ENCODE measurements around the gene HSD3B7. TPM values are rescaled to one million over a fixed set of nuclear protein-coding genes. Genes with fewer than 3 reads are reported as not detected.
A peak's percentile ranks its signal among the peaks of the same experiment; 100 is the strongest.

HSD3B7 gene
- total RNA-seq, 2 experiments from 2014 or later: 0.45 to 1.3 TPM

GRCh38 chr16:30985401-30986128, 558 bp downstream of the HSD3B7 start:
- Mint-ChIP-seq H3K4me1 (ENCODE audit: low read depth) (no peaks in the 10 kb centered on the region), H3K9me3 (no peaks in the 10 kb centered on the region), H3K36me3 (ENCODE audit: low read depth) (peaks cover 3% of the 10 kb centered on the region), H3K4me3 (no peak overlapping the region), H3K27me3 (no peaks in the 10 kb centered on the region), H3K27ac (no peak overlapping the region)
- ChIA-PET CTCF (interaction anchor here (0.7 to 3.8 kb wide), 36 partner anchors 8 to 883 kb away, joined by 3 to 23 read pairs (median 4); partner anchors contain the start of genes KAT8, ORAI3, VKORC1 and ZNF646), POLR2A (interaction anchor here (0.6 to 1.2 kb wide), 4 partner anchors 9 to 888 kb away, joined by 3 read pairs; partner anchors contain the start of gene ZNF267)
- intact Hi-C loops (cut with micrococcal nuclease): no loop called here
- DNase-seq (no peak), ATAC-seq (peak; percentile 23)
- TF ChIP-seq CTCF (IDR thresholded peaks at IDR 0.05): no peak

- POLR2A ChIA-PET: interaction anchor here (0.6 kb wide), 1 partner anchor 8 kb away, joined by 3 read pairs; no protein-coding TSS in a partner anchor
- H3K36me3 Mint-ChIP-seq (ENCODE audit: low read depth): peaks cover 3% of the 10 kb centered on the region
- DNase-seq: no peak
- CTCF ChIA-PET: interaction anchor here (0.7 to 3.8 kb wide), 20 partner anchors 8 to 882 kb away, joined by 3 to 23 read pairs (median 4); partner anchors contain the start of genes KAT8 and VKORC1
- H3K4me3 Mint-ChIP-seq: no peak overlapping the region
- intact Hi-C loops (cut with micrococcal nuclease): no loop called here
- H3K27ac Mint-ChIP-seq: no peak overlapping the region
- H3K27me3 Mint-ChIP-seq: no peaks in the 10 kb centered on the region
- TF ChIP-seq CTCF (IDR thresholded peaks at IDR 0.05): no peak
- no peaks in the 10 kb centered on the region for H3K9me3 Mint-ChIP-seq
- no peak for ATAC-seq
- H3K4me1 Mint-ChIP-seq (ENCODE audit: low read depth): no peaks in the 10 kb centered on the region
Measured at GRCh38 chr16:30986129-30986991, 1.4 kb downstream of the HSD3B7 start.

- H3K4me3 Mint-ChIP-seq: no peak overlapping the region
- no peak overlapping the region for H3K27ac Mint-ChIP-seq
- DNase-seq (no peak), ATAC-seq (no peak)
- CTCF ChIA-PET: no interaction called here
- H3K36me3 Mint-ChIP-seq (ENCODE audit: low read depth): peaks cover 3% of the 10 kb centered on the region
- no peaks in the 10 kb centered on the region for H3K27me3 Mint-ChIP-seq
- POLR2A ChIA-PET: interaction anchor here (1.3 kb wide), 1 partner anchor 205 kb away, joined by 3 read pairs; no protein-coding TSS in a partner anchor
- H3K4me1 Mint-ChIP-seq (ENCODE audit: low read depth): no peaks in the 10 kb centered on the region
- no peaks in the 10 kb centered on the region for H3K9me3 Mint-ChIP-seq
- intact Hi-C loops (cut with micrococcal nuclease): no loop called here
- no peak for TF ChIP-seq CTCF (IDR thresholded peaks at IDR 0.05)
Measured at GRCh38 chr16:30987581-30988190, 2.7 kb downstream of the HSD3B7 start.

GRCh38 chr16:30989469-30990047, 4.6 kb downstream of the HSD3B7 start:
- no peak for TF ChIP-seq CTCF (IDR thresholded peaks at IDR 0.05)
- ChIA-PET CTCF (no interaction called here), POLR2A (no interaction called here)
- Mint-ChIP-seq H3K27me3 (no peaks in the 10 kb centered on the region), H3K9me3 (no peaks in the 10 kb centered on the region), H3K4me1 (ENCODE audit: low read depth) (peaks cover 5% of the 10 kb centered on the region), H3K36me3 (ENCODE audit: low read depth) (no peaks in the 10 kb centered on the region), H3K4me3 (no peak overlapping the region), H3K27ac (no peak overlapping the region)
- no peak for DNase-seq
- intact Hi-C loops (cut with micrococcal nuclease): no loop called here
- ATAC-seq: no peak
